Central memory CD8-positive, alpha-beta T cell (primary cell): ENCODE measurements around the gene RYR2.

Source experiments
- ATAC-seq: fragments of 150-1000 bp; cut with Tn5 transposase; replicated peaks from 2 replicates; pipeline ENCODE4 v1.10.0; 2022; ENCODE audit warnings: mild to moderate bottlenecking, moderate FRiP score, moderate number of reproducible peaks; ENCODE audit not compliant: poor library complexity, severe bottlenecking; ENCODE audit errors: extremely low read depth
- DNase-seq, 2 donors: peaks; one replicate each; pipeline ENCODE4 v3.0.0; 2021; ENCODE audit warnings: low spot score in 2 of 2
- H3K27ac Mint-ChIP-seq: one replicate; pipeline ENCODE4 v1.8.0; 2022; ENCODE audit warnings: low read depth, mild to moderate bottlenecking, moderate library complexity, mixed read lengths
- H3K27me3 Mint-ChIP-seq: one replicate; pipeline ENCODE4 v1.8.0; 2022; ENCODE audit warnings: mixed read lengths
- H3K36me3 Mint-ChIP-seq: one replicate; pipeline ENCODE4 v1.8.0; 2022; ENCODE audit warnings: mild to moderate bottlenecking, moderate library complexity, mixed read lengths; ENCODE audit not compliant: insufficient read depth
- H3K4me1 Mint-ChIP-seq: one replicate; pipeline ENCODE4 v1.8.0; 2022; ENCODE audit warnings: mixed read lengths
- H3K4me3 Mint-ChIP-seq: one replicate; pipeline ENCODE4 v1.8.0; 2022; ENCODE audit warnings: mild to moderate bottlenecking, moderate library complexity, mixed read lengths
- H3K9me3 Mint-ChIP-seq: one replicate; pipeline ENCODE4 v1.8.0; 2022; ENCODE audit warnings: mixed read lengths

RYR2 gene

DNA sequence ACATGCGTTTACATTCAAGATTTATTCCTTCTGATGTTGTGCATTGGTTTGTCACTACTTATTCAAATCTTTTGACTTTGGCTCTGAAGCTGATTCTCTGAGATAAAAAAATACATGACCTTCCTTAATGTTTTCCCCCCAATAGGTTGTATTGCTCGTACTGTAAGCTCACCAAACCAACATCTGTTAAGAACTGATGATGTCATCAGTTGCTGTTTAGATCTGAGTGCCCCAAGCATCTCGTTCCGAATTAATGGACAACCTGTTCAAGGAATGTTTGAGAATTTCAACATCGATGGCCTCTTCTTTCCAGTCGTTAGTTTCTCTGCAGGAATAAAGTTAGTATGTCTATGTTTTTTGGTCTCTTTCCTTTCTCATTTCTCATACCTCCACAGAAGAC is 458.6 kb downstream of the RYR2 start:
- no peak overlapping the region for H3K27ac Mint-ChIP-seq

DNA sequence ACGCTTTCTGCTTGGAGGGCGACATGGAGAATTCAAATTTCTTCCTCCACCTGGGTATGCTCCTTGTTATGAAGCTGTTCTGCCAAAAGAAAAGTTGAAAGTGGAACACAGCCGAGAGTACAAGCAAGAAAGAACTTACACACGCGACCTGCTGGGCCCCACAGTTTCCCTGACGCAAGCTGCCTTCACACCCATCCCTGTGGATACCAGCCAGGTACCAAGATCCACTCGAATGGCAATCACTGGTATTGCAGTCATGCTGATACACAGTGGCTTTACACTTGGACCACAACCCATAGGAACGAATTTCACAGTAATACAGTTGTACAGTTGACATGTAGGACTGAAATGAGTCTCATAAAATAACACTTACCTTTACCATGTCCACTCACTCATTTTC is 461.3 kb downstream of the RYR2 start:
- no peak overlapping the region for H3K4me3 Mint-ChIP-seq
- DNase-seq (no peak), ATAC-seq (no peak)
- peaks cover 9% of the 10 kb centered on the region for H3K4me1 Mint-ChIP-seq
- no peak overlapping the region for H3K27ac Mint-ChIP-seq
- H3K27me3 Mint-ChIP-seq, result peaks cover 9% of the 10 kb centered on the region
- H3K9me3 Mint-ChIP-seq, result no peaks in the 10 kb centered on the region
- H3K36me3 Mint-ChIP-seq, result no peaks in the 10 kb centered on the region

More for the DNA sequence above, 458.6 kb downstream of the RYR2 start:
- H3K4me1 Mint-ChIP-seq, result no peaks in the 10 kb centered on the region
- H3K4me3 Mint-ChIP-seq, result no peak overlapping the region
- DNase-seq (no peak), ATAC-seq (no peak)
- H3K36me3 Mint-ChIP-seq, result no peaks in the 10 kb centered on the region
- peaks cover 9% of the 10 kb centered on the region for H3K27me3 Mint-ChIP-seq
- H3K9me3 Mint-ChIP-seq, result no peaks in the 10 kb centered on the region

DNA sequence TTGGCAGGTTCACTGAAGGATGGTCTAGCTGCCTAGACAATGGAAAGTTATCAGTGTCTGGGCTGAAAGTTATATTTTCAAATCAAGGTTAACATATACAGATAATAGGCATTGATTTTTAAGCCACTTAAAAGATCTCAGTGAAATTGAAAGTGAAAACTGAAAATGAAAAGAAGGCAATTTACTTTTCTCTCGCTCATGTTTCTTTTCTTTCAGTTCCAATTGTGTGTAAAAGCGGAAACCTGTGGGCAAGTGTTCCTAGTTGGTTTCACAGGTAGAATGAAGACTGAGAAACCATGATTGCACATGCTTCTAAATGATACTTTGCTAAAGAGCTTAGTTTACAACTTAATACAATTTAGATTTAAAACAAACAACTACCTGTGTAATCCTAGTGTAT is 465.0 kb downstream of the RYR2 start:
- Mint-ChIP-seq H3K4me1 (peaks cover 19% of the 10 kb centered on the region), H3K36me3 (no peaks in the 10 kb centered on the region), H3K4me3 (peak overlapping the region; percentile 47), H3K27ac (peak overlapping the region; percentile 78), H3K9me3 (no peaks in the 10 kb centered on the region), H3K27me3 (no peaks in the 10 kb centered on the region)
- DNase-seq (no peak), ATAC-seq (peak; percentile 74)

DNA sequence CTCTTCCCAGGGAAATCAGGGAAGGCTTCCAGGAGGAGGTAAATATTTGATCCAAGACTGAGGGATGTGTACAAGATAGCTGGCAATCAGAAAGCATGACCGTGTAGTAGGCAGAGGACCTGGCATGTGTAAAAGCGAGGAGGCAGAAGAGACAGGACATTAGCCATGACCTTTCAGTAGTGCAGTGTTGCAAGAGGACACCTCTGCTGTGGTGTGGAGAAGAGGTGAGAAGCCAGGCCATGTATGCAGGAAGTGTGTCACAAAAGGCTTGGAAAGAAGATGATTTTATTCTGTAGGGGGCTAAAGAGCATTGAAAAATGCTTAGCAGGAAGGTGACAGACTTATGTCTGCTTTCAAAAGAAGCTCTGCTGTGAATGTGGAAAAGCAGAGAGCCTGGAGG is 467.8 kb downstream of the RYR2 start:
- peaks cover 19% of the 10 kb centered on the region for H3K4me1 Mint-ChIP-seq
- no peak overlapping the region for H3K4me3 Mint-ChIP-seq
- H3K27me3 Mint-ChIP-seq, result no peaks in the 10 kb centered on the region
- DNase-seq, result no peak
- H3K27ac Mint-ChIP-seq, result no peak overlapping the region
- H3K9me3 Mint-ChIP-seq, result no peaks in the 10 kb centered on the region
- no peak for ATAC-seq
- no peaks in the 10 kb centered on the region for H3K36me3 Mint-ChIP-seq

DNA sequence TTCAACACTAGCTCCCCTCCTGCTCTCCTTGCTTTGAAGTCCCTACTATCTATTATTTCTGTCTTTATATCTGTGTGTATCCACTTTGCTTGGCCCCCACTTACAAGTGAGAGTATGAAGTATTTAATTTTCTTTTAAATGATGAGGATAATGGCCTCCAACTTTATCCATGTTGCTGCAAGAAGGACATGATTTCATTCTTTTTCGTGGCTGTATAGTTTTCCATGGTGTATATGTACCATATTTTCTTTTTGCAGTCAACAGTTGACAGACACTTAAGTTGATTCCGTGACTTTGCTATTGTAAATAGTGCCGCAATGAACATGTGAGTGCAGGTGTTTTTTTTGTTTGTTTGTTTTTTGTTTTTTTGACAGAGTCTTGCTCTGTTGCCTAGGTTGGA is 483.1 kb downstream of the RYR2 start:
- no peak overlapping the region for H3K4me3 Mint-ChIP-seq
- ATAC-seq (no peak), DNase-seq (no peak)
- H3K36me3 Mint-ChIP-seq, result no peaks in the 10 kb centered on the region
- H3K4me1 Mint-ChIP-seq, result no peaks in the 10 kb centered on the region
- H3K27ac Mint-ChIP-seq, result no peak overlapping the region
- H3K9me3 Mint-ChIP-seq, result no peaks in the 10 kb centered on the region
- H3K27me3 Mint-ChIP-seq, result no peaks in the 10 kb centered on the region

DNA sequence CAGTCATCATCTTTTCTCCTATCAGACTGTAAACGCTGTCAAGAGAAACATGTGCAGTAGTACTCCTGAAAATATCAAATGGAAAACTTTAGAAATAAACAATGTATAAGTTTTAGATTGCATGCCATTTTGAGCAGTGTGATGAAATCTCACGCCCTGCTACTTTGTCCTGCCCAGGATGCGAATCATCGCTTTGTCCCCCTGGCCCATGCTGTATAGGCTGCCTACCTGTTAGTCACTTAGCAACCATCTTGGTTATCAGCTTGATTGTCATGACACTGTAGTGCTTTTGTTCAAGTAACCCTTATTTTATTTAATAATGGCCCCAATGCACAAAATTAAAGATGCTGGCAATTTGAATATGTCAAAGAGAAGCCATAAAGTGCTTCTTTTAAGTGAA is 485.8 kb downstream of the RYR2 start:
- no peak overlapping the region for H3K27ac Mint-ChIP-seq
- no peaks in the 10 kb centered on the region for H3K4me1 Mint-ChIP-seq
- no peaks in the 10 kb centered on the region for H3K27me3 Mint-ChIP-seq
- DNase-seq (no peak), ATAC-seq (no peak)
- no peaks in the 10 kb centered on the region for H3K36me3 Mint-ChIP-seq
- no peaks in the 10 kb centered on the region for H3K9me3 Mint-ChIP-seq
- H3K4me3 Mint-ChIP-seq, result no peak overlapping the region

DNA sequence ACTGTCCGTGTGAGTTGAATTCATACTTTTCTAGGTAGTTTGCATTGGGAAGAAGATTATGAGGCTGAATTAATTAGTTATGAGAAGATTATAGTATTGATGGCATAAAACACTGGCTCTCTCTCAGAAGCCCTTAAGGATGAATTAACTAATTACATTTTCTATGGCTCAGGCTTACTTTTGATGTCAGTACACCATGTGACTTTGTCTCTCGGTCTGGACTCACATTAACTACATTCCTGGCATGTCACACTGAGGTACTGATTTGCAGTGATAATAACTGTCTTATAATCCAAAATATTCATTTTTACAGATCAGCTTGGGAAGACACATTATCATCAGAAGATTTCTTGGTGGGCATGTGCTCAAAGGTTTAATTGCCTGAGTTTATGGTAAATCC is 486.6 kb downstream of the RYR2 start:
- Mint-ChIP-seq H3K27me3 (no peaks in the 10 kb centered on the region), H3K4me1 (no peaks in the 10 kb centered on the region), H3K27ac (no peak overlapping the region), H3K36me3 (no peaks in the 10 kb centered on the region), H3K9me3 (no peaks in the 10 kb centered on the region), H3K4me3 (no peak overlapping the region)
- ATAC-seq (no peak), DNase-seq (no peak)

DNA sequence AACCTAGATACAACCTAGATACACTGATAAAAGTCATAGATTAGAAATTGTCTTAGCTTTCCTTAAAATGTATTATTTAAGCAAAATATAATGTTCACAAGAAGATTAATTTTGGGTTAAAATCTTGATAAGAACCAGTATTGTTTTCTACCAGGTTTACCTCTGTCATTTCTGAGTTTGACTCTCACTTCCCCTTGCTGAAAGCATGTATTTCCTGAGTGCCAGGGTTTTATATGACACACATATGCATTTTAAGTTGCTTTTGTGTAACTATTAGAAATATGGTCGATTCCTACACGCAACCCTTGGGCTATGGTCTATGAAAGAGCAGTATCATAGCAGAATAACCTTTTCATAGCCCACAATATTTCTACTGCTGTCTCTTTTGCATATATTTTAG is 497.1 kb downstream of the RYR2 start:
- Mint-ChIP-seq H3K4me3 (no peak overlapping the region), H3K27me3 (no peaks in the 10 kb centered on the region), H3K27ac (no peak overlapping the region), H3K9me3 (no peaks in the 10 kb centered on the region), H3K36me3 (no peaks in the 10 kb centered on the region), H3K4me1 (no peaks in the 10 kb centered on the region)
- DNase-seq, result no peak
- ATAC-seq, result no peak

DNA sequence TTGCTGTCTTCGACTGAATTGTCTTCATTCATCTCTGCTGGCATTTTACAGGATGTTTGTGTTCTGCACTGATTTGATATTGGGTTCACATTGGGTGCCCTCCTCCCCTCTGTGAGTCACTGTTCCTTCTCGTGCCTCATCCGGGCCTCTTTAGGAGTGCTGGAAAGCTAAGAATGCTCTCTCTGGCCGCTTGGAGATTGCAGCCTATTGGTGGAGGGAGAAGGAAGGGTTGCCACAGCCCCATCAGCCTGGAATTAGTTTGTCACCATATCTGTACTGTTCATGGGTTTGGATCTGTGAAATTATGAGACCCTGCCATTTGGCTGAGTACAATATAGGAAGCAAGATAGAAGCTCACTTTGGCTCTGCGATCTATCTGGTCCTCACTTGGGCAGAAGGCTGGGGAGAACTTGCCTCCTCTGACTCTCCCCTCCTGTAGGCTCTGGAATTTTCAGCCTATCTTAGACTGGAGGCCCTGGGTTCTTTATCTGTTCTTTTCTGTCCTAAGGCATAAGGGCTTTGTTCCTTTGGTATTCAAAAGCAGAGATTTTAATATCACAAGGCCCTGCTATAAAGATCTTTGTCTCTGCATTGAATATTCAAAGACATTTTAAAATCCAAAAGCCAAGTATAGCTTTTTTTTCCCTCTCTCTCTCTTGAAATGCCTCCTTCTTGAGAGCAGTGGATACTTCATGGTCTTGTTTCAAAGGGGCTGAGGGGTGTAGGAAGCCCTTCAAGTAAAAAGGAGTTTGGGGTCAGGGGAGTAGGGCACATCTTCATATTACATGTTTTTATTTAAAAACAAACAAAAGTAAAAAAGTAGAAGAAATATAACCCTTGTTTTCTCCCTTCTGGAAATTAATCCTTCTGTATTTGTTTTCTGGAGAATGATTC is 500.8 kb downstream of the RYR2 start:
- H3K4me1 Mint-ChIP-seq, result no peaks in the 10 kb centered on the region
- H3K4me3 Mint-ChIP-seq, result no peak overlapping the region
- no peaks in the 10 kb centered on the region for H3K36me3 Mint-ChIP-seq
- ATAC-seq (no peak), DNase-seq (no peak)
- no peaks in the 10 kb centered on the region for H3K9me3 Mint-ChIP-seq
- no peak overlapping the region for H3K27ac Mint-ChIP-seq
- no peaks in the 10 kb centered on the region for H3K27me3 Mint-ChIP-seq

DNA sequence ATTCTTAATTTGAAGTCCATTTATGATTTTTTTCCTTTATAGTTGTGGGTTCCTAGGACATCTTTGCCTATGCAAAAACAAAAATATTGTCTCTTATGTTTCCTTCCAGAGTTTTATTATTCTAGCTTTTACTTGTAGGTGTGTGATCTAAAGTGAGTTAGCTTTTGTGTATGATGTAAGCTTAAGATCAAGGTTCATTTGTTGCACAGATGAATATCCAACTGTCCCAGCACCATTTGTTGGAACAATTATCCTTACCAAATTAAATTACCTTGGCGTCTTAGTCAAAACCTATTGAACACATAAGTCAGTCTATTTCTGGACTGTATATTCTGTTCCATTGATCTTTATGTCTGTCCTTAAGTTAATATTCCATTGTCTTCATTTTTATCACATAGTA is 511.1 kb downstream of the RYR2 start:
- Mint-ChIP-seq H3K27ac (no peak overlapping the region), H3K9me3 (peaks cover 4% of the 10 kb centered on the region), H3K4me3 (no peak overlapping the region), H3K27me3 (peaks cover 13% of the 10 kb centered on the region), H3K36me3 (no peaks in the 10 kb centered on the region), H3K4me1 (no peaks in the 10 kb centered on the region)
- no peak for ATAC-seq
- no peak for DNase-seq

DNA sequence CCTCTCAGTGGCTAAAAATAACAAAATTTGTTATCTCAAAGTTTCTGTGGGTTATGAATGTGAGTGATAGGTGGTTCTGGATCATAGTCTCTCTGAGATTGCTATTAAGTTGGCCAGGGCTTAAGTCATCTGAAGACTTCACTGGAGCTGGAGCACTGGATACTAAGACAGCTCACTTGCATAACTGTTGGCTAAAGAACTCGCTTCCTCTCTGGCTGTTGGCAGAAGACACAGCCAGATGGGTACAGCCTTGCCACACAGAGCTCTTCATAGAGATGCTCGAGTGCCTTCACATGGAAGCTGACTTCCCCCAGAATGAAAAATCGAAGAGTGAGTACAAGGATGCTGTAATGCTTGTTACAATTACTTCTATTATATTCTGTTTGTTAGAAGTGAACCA is 514.9 kb downstream of the RYR2 start:
- Mint-ChIP-seq H3K27ac (no peak overlapping the region), H3K27me3 (peaks cover 10% of the 10 kb centered on the region), H3K4me3 (no peak overlapping the region), H3K9me3 (peaks cover 5% of the 10 kb centered on the region), H3K4me1 (no peaks in the 10 kb centered on the region), H3K36me3 (no peaks in the 10 kb centered on the region)
- DNase-seq, result no peak
- no peak for ATAC-seq

DNA sequence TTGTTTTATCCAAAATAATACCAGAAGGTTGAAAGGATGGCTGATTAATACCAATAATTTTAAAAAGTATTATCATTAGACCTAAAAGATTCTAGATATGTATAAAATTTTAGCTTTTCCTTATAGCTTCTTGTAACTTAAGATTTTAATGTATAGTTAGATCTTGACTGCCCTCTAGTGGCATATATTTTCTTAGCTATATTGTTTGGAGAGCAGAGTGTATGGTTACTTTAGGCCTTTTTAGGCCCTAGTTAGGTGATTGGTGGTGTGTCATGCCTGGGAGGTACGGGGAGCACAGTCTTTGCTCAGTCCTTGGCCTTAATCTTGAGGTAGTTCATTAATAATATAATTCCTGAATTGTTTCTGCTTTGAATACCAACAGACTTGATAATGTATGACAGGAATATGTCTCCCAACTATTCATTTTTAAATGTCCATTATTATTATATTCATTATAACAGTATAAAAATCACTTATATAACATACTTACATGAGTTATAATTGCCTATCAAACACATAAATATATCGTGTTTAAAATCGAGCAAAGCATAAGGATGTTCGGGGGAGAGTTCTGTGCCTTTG is 520.3 kb downstream of the RYR2 start:
- H3K36me3 Mint-ChIP-seq, result no peaks in the 10 kb centered on the region
- no peaks in the 10 kb centered on the region for H3K4me1 Mint-ChIP-seq
- peaks cover 16% of the 10 kb centered on the region for H3K27me3 Mint-ChIP-seq
- peaks cover 5% of the 10 kb centered on the region for H3K9me3 Mint-ChIP-seq
- DNase-seq, result no peak
- peak; percentile 43 for ATAC-seq
- no peak overlapping the region for H3K27ac Mint-ChIP-seq
- H3K4me3 Mint-ChIP-seq, result no peak overlapping the region

DNA sequence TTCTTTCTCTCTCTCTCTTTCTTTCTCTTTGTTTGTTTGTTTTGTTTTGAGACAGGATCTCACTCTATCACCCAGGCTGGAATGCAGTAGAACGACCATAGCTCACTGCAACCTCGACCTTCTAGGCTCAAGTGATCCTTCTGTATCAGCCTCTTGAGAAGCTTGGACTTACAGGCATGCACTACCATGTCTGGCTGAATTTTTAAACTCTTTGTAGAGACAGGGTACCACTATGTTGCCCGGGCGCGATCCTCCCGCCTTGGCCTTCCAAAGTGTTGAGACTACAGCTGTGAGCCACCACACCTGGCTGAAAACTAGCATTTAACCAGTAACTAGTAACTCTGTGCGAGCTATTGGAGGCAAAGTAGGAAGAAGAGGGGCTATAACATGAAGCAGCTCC is 523.3 kb downstream of the RYR2 start:
- ATAC-seq (no peak), DNase-seq (no peak)
- H3K27me3 Mint-ChIP-seq, result peaks cover 16% of the 10 kb centered on the region
- H3K27ac Mint-ChIP-seq, result no peak overlapping the region
- H3K4me3 Mint-ChIP-seq, result no peak overlapping the region
- H3K9me3 Mint-ChIP-seq, result no peaks in the 10 kb centered on the region
- no peaks in the 10 kb centered on the region for H3K4me1 Mint-ChIP-seq
- H3K36me3 Mint-ChIP-seq, result no peaks in the 10 kb centered on the region
